Activated CD8-positive, alpha-beta memory T cell treated with anti-CD3 and anti-CD28 coated beads for 24 hours (primary cell): ENCODE data around the gene ZNF385C.

ENCODE experiments used
- DNase-seq: peaks from one replicate; pipeline ENCODE4 v3.0.0-alpha.2; 2020

The ZNF385C gene

GRCh38 chr17:42075789-42076188, 22.5 kb downstream of the ZNF385C start:
- DNase-seq, result no peak

DNA sequence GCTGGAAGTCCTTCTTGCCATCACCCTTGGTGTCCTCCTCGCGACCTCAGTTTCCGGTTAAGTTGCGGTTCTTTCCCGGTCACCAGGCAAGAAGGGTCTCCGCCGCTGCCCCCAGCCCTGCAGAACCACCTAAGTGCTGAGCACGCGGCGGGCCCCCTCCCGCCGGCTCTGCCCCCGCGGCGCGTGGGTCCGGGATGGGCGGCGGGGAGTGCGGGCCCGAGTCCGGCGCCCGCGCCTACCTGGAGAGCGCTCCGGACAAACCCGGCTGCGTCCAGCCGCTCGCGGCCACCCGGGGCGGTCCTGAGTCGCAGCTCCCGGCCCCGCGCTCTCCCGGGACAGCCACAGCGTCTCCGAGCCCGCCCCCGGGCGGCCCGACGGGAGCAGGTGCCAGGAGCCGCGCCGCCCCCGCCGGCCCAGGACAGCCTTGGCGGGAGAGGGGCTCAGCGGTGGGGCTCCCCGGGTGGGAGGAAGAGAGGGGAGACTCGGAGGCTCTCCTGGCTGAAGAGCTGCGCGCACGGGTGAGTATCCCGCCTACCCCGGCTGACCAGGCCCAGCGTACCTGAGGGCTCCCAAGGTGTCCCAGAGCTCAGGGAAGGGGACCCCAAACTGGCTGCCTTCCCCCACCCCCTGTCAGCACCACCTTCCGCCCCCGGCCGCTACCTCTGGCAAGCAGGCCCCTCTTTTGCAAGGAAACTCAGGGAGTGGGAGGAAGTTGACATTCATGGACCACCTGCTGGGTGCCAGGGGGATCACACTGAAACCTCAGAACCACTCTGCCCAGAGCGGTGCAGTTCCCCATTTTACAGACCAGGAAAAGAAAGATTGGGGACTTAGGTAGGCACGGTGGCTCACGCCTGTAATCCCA, 25.7 kb downstream of the ZNF385C start:
- no peak for DNase-seq

GRCh38 chr17:42071810-42072209, 26.5 kb downstream of the ZNF385C start:
- no peak for DNase-seq

- DNase-seq, result no peak
These were observed 29.3 kb downstream of the ZNF385C start for GRCh38 chr17:42068979-42069378.

DNA sequence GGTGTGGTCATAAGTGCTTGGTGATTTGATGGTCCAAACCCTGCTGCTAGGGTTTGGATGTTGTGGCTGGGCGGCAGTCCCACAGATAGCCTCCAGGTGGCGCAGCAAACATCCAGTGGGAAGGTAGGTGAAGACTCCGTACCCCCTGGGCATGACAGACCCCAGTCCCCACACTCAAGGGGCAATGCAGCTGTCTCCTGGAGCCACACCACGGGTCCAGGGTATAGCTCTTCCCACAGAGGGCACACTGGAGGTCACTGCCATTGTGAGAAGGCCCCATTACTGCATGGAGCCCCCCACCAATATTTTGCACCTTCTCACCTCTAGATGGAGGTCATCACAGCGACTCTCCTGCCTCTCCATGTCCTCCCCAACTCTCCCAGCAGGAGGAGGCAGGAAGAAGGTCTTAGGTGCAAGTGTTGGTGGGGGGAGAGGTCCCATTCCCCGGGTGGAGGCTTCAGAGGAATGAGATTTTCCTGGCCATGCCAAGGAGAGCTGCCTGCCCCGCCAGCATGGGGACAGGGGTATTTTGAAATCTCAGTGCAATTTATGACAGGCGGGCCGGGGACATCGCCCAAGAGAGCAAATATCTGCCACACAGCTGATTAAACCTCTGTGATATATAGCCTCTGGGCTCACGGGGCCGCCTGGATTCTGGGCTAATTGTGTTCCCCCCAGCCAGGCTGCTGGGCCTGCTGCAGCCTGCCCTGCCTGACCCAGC, 30.7 kb downstream of the ZNF385C start:
- peak; percentile 89 for DNase-seq

DNA sequence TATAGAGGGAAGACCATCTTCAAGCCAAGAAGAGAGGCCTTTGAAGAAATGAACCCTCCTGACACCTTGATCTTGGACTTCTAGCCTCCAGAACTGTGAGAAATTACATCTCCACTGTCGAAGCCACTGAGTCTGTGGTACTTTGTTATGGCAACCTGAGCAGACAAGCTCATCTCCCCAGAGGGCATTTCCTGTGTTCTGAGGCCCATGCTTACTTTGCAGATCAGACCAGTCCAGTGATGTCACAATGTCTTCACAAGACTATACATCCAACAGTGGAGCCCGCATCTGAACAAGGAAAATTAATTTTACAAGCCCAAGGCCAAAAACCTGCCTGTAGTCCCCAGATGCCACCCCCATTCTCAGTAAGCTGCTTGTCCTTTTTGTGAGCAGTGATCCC, 33.1 kb downstream of the ZNF385C start:
- DNase-seq, result no peak

DNA sequence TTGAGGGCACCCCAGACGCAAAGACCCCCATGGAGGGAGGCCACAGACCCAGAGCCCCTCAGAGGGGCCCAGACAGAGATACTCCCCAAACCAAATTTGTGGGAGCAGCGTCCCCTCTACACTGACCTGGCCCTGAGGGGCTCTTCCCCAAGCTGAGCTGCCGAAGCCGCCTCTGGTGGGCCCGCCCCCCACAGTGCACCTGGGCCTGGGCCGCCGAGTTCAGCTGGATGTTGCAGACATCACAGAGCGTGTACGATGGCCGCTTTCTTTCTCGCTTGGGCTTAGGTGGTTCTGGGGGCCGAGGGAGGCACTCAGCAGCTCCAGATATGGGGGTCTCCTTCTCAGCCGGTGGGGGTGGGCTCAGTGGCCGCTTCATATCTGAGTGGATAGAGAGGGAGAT, 35.6 kb downstream of the ZNF385C start:
- no peak for DNase-seq

GRCh38 chr17:42061646-42062487, 36.4 kb downstream of the ZNF385C start:
- DNase-seq, result no peak

DNA sequence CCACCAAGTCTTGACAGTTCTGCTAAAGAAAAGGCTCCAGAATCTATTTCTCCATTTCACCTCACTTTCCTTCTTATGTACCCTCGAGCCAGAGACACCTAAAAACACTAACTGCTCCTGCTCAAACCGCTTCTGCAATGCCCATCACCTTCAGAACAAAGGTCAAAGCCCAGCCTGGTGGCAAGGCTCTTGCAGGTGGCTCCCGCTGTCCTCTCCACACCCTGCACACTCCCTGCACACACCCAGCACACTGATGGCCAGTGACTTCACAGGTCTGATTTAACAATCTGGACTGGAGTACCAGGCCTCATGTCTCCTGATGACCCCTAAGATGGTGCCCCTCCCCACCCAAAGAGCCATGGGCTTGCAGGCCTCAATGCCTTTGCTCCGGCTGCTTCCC, 38.0 kb downstream of the ZNF385C start:
- no peak for DNase-seq

GRCh38 chr17:42059815-42060214, 38.5 kb downstream of the ZNF385C start:
- DNase-seq, result no peak

- DNase-seq, result no peak
These were observed 40.2 kb downstream of the ZNF385C start for GRCh38 chr17:42058063-42058462.

GRCh38 chr17:42056635-42057034, 41.6 kb downstream of the ZNF385C start:
- no peak for DNase-seq

- DNase-seq, result no peak
These were observed 42.8 kb downstream of the ZNF385C start for GRCh38 chr17:42055496-42055895.

DNA sequence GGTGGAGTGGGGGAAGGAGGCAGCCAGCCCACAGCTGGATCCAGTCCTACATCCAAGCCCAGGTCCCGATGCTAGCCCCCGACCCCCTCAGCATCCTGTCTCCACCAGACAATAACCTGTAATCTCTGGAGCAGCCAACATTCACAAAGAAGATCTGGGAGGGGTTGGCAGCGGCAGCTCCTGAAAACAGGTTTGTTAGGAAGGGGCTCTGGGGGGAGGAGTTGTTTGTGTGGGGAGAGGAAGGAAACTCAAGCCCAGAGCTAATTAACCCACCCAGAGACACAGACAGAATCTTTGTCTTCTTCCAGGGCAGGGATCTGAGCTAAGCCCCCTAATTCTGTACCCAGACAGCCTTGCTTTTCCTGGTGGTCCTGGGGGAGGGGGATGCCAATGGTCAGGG, 43.2 kb downstream of the ZNF385C start:
- no peak for DNase-seq

DNA sequence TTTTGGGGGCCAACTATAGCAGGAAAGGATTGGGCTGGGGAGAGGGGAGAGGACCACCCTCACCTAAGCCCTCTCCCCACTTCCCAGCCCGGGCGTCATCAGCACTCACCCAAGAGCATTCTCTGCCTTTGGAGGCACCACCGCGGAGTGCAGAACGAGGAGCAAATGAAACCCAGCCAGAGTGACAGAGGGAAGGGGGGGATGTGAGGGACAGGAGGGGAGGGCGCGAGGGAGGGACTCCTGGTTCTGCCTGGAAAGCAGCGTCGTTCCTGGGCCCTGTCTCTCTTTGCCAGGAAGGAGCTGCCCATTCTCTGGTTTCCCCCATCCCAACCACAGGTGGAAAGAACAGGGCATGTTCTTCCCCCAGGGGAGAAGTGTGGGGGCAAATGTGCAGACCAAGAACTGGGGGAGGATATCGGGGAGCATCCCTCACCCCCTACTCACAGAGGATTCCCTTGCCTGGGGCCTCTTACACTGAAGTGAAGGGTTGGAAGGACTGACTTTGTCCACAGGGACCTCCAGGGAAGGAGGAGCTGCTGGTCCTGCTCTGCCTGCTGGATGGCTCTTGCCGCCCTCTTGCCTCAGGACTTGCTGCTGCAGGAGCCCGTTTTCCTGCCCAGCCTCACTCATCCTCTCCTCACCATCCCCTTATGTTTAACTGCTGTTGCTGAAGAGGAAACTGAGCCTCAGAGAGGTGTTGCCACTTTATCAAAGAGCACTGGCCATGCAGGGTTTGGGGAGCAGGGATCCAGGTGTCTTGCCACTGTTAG, 44.4 kb downstream of the ZNF385C start:
- no peak for DNase-seq

DNA sequence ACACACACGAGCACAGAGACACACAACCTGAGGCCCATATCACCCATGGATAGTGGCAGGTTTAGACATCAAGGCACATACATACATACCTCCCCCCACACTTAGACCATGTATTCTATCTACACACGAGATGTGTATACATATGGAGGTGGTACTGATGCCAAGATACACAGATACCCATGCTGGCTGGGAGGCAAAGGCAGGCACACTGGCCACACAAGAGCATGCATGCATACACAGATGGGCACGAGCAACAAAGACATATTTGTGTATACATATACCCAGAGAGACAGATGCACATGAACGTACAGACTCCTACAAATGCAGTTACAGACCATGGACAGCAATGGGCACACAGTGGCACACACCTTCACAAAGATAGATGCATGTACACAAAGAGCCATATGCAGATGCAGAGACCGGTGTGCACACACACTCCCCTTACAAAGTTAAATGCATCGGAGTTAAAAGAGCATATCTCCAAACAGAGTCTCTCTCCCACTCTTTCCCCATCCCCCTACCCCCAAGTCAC, 45.9 kb downstream of the ZNF385C start:
- DNase-seq, result no peak

GRCh38 chr17:42051645-42052044, 46.6 kb downstream of the ZNF385C start:
- no peak for DNase-seq

DNA sequence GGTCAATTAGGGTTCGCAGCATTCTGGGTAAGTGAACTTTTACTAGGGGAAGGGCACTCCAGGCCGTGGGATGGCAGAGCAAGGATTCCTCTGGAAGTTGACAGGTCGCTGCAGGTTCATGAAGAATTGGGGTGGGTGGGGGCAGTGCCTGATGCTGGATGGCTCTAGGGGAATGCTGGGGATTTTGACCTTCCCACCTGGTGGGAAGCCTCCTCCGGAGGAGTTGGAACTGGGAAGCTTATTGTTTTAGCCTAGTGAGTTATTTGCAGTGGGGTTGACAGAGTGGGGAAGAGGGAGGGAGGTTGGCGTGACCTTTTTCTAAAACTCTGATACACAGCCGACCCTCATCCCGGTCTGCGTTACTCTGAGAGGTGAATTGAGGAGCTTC, 47.3 kb downstream of the ZNF385C start:
- DNase-seq, result no peak

GRCh38 chr17:42050393-42051012, 47.8 kb downstream of the ZNF385C start, which contains the start of gene C17orf113:
Gene C17orf113, minus strand, starts transcription at chr17:42050601. Its CDS starts 7,225 bp downstream, at chr17:42043376.
- DNase-seq, result peak; percentile 81

DNA sequence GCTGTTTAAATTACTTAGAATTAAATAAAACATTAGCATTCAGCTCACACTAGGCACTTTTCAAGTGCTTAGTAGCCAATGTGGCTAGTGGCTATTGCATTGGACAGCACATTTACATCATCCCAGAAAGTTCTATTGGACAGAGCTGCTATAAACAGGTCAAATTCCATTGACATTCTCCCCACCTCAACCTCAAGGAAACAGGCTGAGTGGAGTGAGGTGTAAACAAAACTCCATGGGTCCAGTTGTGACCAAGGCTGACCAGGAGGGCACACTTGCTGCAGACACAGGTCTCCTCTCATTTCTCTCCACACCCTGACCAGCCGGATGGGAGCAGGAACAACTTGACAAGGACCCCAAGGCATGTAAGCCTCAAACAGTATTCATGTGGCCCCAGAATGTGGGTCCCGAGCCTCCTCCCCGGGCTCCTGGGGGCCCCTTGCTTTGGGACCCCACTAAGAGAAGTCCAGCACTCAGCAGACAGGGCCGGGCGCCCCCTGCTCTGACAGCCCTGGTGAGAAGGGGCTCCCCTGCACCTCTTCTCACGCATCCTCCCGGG, 48.4 kb downstream of the ZNF385C start:
- no peak for DNase-seq

GRCh38 chr17:42047343-42047742, 50.9 kb downstream of the ZNF385C start:
- no peak for DNase-seq
